ENCODE results near the gene TIFAB. TPM values are rescaled to one million over a fixed set of nuclear protein-coding genes. Genes with fewer than 3 reads are reported as not detected.

The TIFAB gene
- total RNA-seq, 4 donors from 2014 or later: 0.08 TPM; not detected in 3

DNA sequence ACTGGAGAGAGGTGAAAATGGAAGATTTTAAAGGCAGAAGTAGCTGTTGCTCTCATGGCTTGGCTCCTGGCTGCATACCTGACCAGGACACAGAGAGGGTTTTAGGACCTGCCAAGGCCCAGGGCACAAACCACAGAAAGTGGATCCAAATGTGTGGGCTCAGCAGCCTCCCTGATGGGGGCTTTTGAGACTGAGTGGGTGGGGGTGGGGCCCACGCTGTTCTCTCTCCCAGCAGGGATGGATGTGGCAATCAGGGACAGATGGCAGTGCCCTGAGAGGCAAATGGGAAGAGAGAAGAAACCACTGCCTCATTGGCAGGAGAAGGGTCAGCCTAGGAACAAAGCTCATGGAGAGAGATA, 34.9 kb upstream of the TIFAB start:
- Histone ChIP-seq H3K27me3 (peaks cover 43% of the 10 kb centered on the region), H3K4me1 (peaks cover 26% of the 10 kb centered on the region), H3K27ac (no peak overlapping the region), H3K4me3 (no peak overlapping the region), H3K36me3 (no peaks in the 10 kb centered on the region), H3K9me3 (no peaks in the 10 kb centered on the region)
- TF ChIP-seq, protein P1, sequence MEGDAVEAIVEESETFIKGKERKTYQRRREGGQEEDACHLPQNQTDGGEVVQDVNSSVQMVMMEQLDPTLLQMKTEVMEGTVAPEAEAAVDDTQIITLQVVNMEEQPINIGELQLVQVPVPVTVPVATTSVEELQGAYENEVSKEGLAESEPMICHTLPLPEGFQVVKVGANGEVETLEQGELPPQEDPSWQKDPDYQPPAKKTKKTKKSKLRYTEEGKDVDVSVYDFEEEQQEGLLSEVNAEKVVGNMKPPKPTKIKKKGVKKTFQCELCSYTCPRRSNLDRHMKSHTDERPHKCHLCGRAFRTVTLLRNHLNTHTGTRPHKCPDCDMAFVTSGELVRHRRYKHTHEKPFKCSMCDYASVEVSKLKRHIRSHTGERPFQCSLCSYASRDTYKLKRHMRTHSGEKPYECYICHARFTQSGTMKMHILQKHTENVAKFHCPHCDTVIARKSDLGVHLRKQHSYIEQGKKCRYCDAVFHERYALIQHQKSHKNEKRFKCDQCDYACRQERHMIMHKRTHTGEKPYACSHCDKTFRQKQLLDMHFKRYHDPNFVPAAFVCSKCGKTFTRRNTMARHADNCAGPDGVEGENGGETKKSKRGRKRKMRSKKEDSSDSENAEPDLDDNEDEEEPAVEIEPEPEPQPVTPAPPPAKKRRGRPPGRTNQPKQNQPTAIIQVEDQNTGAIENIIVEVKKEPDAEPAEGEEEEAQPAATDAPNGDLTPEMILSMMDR (IDR thresholded peaks at IDR 0.05): no peak
- TF ChIP-seq EP300 (IDR thresholded peaks at IDR 0.05) (no peak), POLR2A (IDR thresholded peaks at IDR 0.05) (no peak), POLR2AphosphoS5 (IDR thresholded peaks at IDR 0.05) (no peak)
- WGBS: 36% methylated on average over 1 of the region's 1 CpG
- no peak for DNase-seq (ENCODE audit: low spot score in 2 of 2)

DNA sequence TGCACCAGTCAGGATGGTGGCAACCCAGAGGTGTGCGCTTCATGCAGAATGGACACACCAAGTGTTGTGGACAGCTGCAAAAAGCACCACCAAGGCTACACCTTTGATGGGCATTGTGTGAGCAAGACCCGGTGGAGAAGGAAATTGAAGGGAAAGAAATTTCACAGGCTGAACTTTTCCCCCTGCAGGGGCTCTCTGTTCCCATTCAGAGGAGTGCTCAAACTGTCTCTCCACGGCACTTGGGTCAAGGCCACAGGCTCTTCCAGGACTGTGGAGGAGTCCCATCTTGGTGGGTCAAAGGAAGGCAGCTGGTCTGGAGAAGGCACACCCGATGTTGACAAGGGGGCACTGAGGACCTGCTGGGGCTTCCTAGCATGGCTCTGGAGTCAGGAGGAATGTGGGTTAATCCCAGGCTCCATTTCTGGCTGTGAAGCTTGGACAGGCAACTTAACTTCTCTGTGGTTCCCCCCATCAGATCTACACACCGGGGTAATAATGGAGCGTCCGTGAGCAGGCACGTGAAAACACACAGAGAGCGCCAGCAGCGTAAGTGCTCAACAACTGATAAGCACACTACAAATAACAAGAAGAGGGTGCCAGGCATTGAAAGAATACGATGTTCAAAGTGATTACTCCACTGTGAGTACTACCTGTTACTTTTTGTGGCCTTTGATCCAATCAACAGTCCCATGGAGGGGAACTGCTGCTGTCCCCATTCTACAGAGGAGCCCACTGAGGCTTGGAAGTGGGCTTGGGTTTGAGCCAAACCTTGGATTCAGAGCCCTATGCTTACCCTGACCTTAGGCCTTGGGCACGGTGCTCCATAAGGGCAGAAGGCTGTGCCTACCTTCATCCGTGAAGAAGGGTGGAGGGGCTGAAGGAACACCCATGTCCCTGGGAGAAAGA, 34.2 kb upstream of the TIFAB start:
- Histone ChIP-seq H3K36me3 (no peaks in the 10 kb centered on the region), H3K27me3 (peaks cover 38% of the 10 kb centered on the region), H3K27ac (no peak overlapping the region), H3K4me3 (no peak overlapping the region), H3K4me1 (peaks cover 20% of the 10 kb centered on the region), H3K9me3 (no peaks in the 10 kb centered on the region)
- TF ChIP-seq, protein P1 (IDR thresholded peaks at IDR 0.05): no peak
- TF ChIP-seq POLR2A (IDR thresholded peaks at IDR 0.05) (no peak), POLR2AphosphoS5 (IDR thresholded peaks at IDR 0.05) (no peak), EP300 (IDR thresholded peaks at IDR 0.05) (no peak)
- no peak for DNase-seq (ENCODE audit: low spot score in 2 of 2)
- WGBS: 87% methylated on average over 13 of the region's 13 CpGs

GRCh38 chr5:135484674-135485086, 32.5 kb upstream of the TIFAB start:
- no peak for TF ChIP-seq POLR2A (IDR thresholded peaks at IDR 0.05)
- no peak for TF ChIP-seq EP300 (IDR thresholded peaks at IDR 0.05)
- TF ChIP-seq POLR2AphosphoS5 (IDR thresholded peaks at IDR 0.05): no peak
- TF ChIP-seq, protein P1 (IDR thresholded peaks at IDR 0.05): no peak
- Histone ChIP-seq H3K4me1 (peaks cover 12% of the 10 kb centered on the region), H3K27ac (no peak overlapping the region), H3K4me3 (no peak overlapping the region), H3K27me3 (peaks cover 22% of the 10 kb centered on the region), H3K9me3 (no peaks in the 10 kb centered on the region), H3K36me3 (no peaks in the 10 kb centered on the region)
- 79% methylated on average over 4 of the region's 5 CpGs for WGBS
- DNase-seq (ENCODE audit: low spot score in 2 of 2): no peak

DNA sequence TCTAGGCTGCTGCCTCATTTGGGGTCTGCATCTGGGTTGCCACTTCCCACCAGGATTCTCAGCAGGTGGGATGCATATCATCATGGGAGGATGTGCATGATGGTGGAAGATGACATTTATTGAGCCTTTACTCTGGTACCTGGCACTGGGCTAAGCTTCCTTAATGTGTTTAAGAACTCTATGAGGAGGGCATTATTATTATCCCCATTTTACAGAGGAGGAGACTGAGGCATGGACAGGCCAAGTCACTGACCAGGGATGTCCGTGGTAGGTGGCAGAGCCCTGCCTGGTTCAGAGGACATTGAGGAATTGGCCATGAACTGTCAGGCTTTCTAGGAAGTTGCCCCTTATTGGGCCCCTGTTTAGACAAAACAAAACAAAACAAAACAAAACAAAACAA, 31.1 kb upstream of the TIFAB start:
- H3K4me1 ChIP-seq: no peaks in the 10 kb centered on the region
- TF ChIP-seq POLR2AphosphoS5 (IDR thresholded peaks at IDR 0.05): no peak
- no peak for TF ChIP-seq POLR2A (IDR thresholded peaks at IDR 0.05)
- TF ChIP-seq EP300 (IDR thresholded peaks at IDR 0.05): no peak
- TF ChIP-seq, protein P1 (IDR thresholded peaks at IDR 0.05): no peak
- DNase-seq (ENCODE audit: low spot score in 2 of 2): no peak
- WGBS: 83% methylated on average over 1 of the region's 1 CpG
- H3K36me3 ChIP-seq: no peaks in the 10 kb centered on the region
- peaks cover 19% of the 10 kb centered on the region for H3K27me3 ChIP-seq
- no peaks in the 10 kb centered on the region for H3K9me3 ChIP-seq
- no peak overlapping the region for H3K27ac ChIP-seq
- no peak overlapping the region for H3K4me3 ChIP-seq

- no peaks in the 10 kb centered on the region for H3K4me1 ChIP-seq
- H3K27ac ChIP-seq: no peak overlapping the region
- no peak overlapping the region for H3K4me3 ChIP-seq
- no peaks in the 10 kb centered on the region for H3K36me3 ChIP-seq
- TF ChIP-seq POLR2A (IDR thresholded peaks at IDR 0.05) (no peak), EP300 (IDR thresholded peaks at IDR 0.05) (no peak)
- TF ChIP-seq, protein P1 (IDR thresholded peaks at IDR 0.05): no peak
- peaks cover 18% of the 10 kb centered on the region for H3K27me3 ChIP-seq
- DNase-seq (ENCODE audit: low spot score in 2 of 2): no peak
- 75% methylated on average over 9 of the region's 9 CpGs for WGBS
- no peaks in the 10 kb centered on the region for H3K9me3 ChIP-seq
Measured at GRCh38 chr5:135482381-135482933, 30.3 kb upstream of the TIFAB start.

Data from suprapubic skin (tissue), 4 donors.